ENCODE measurements around the gene SPAG4. TPM values are rescaled to one million over a fixed set of nuclear protein-coding genes. Genes with fewer than 3 reads are reported as not detected.

Gene SPAG4
- total RNA-seq, 2 experiments from 2014 or later, result 3.8 to 5.7 TPM

- H3K36me3 Mint-ChIP-seq, result peaks cover 10% of the 10 kb centered on the region
- no peaks in the 10 kb centered on the region for H3K9me3 Mint-ChIP-seq
- POLR2A ChIA-PET, result no interaction called here
- DNase-seq (peak; percentile 21), ATAC-seq (ENCODE audit: low read depth) (no peak)
- H3K4me1 Mint-ChIP-seq, result peaks cover 13% of the 10 kb centered on the region
- H3K27me3 Mint-ChIP-seq, result no peaks in the 10 kb centered on the region
- H3K27ac Mint-ChIP-seq, result no peak overlapping the region
- no peak overlapping the region for H3K4me3 Mint-ChIP-seq
These were observed 5.4 kb downstream of the SPAG4 start for GRCh38 chr20:35620818-35621559.

- POLR2A ChIA-PET, result no interaction called here
- peaks cover 13% of the 10 kb centered on the region for H3K4me1 Mint-ChIP-seq
- H3K36me3 Mint-ChIP-seq, result peaks cover 11% of the 10 kb centered on the region
- no peak for DNase-seq
- ATAC-seq (ENCODE audit: low read depth), result no peak
- no peak overlapping the region for H3K27ac Mint-ChIP-seq
- no peak overlapping the region for H3K4me3 Mint-ChIP-seq
- H3K9me3 Mint-ChIP-seq, result no peaks in the 10 kb centered on the region
- no peaks in the 10 kb centered on the region for H3K27me3 Mint-ChIP-seq
These were observed 5.9 kb downstream of the SPAG4 start for GRCh38 chr20:35621560-35621946.

- no peak for ATAC-seq (ENCODE audit: low read depth)
- Mint-ChIP-seq H3K9me3 (no peaks in the 10 kb centered on the region), H3K4me3 (no peak overlapping the region), H3K4me1 (peaks cover 2% of the 10 kb centered on the region), H3K27me3 (no peaks in the 10 kb centered on the region), H3K27ac (no peak overlapping the region), H3K36me3 (peaks cover 24% of the 10 kb centered on the region)
- DNase-seq, result peak; percentile 8
- POLR2A ChIA-PET, result no interaction called here
These were observed 10.2 kb downstream of the SPAG4 start for GRCh38 chr20:35625584-35626385.

- Mint-ChIP-seq H3K9me3 (no peaks in the 10 kb centered on the region), H3K4me1 (peaks cover 2% of the 10 kb centered on the region), H3K4me3 (no peak overlapping the region), H3K36me3 (peaks cover 23% of the 10 kb centered on the region), H3K27me3 (no peaks in the 10 kb centered on the region), H3K27ac (peak overlapping the region; percentile 40)
- POLR2A ChIA-PET, result no interaction called here
- ATAC-seq (ENCODE audit: low read depth), result no peak
- DNase-seq, result peak; percentile 16
These were observed 10.9 kb downstream of the SPAG4 start for GRCh38 chr20:35626386-35627001.

GRCh38 chr20:35627121-35627520 lies 11.5 kb downstream of the SPAG4 start:
- no peaks in the 10 kb centered on the region for H3K9me3 Mint-ChIP-seq
- H3K4me3 Mint-ChIP-seq, result no peak overlapping the region
- DNase-seq (peak; percentile 15), ATAC-seq (ENCODE audit: low read depth) (no peak)
- H3K27me3 Mint-ChIP-seq, result no peaks in the 10 kb centered on the region
- H3K27ac Mint-ChIP-seq, result no peak overlapping the region
- POLR2A ChIA-PET, result no interaction called here
- peaks cover 2% of the 10 kb centered on the region for H3K4me1 Mint-ChIP-seq
- peaks cover 22% of the 10 kb centered on the region for H3K36me3 Mint-ChIP-seq

GRCh38 chr20:35629427-35630145 lies 14.0 kb downstream of the SPAG4 start:
- Mint-ChIP-seq H3K27ac (no peak overlapping the region), H3K36me3 (peaks cover 22% of the 10 kb centered on the region)

GRCh38 chr20:35630636-35631035 lies 15.0 kb downstream of the SPAG4 start:
- Mint-ChIP-seq H3K4me3 (no peak overlapping the region), H3K9me3 (no peaks in the 10 kb centered on the region), H3K27ac (no peak overlapping the region), H3K27me3 (no peaks in the 10 kb centered on the region), H3K4me1 (peaks cover 5% of the 10 kb centered on the region), H3K36me3 (peaks cover 17% of the 10 kb centered on the region)
- ATAC-seq (ENCODE audit: low read depth), result no peak
- no peak for DNase-seq
- POLR2A ChIA-PET, result interaction anchor here (0.5 to 1.7 kb wide), 6 partner anchors 11 to 112 kb away, joined by 3 to 6 read pairs (median 4); partner anchors contain the start of gene RBM39

More at GRCh38 chr20:35629427-35630145, 14.0 kb downstream of the SPAG4 start:
- Mint-ChIP-seq H3K4me1 (peaks cover 2% of the 10 kb centered on the region), H3K27me3 (no peaks in the 10 kb centered on the region), H3K4me3 (no peak overlapping the region), H3K9me3 (no peaks in the 10 kb centered on the region)
- no peak for ATAC-seq (ENCODE audit: low read depth)
- POLR2A ChIA-PET, result interaction anchor here (0.6 to 1.9 kb wide), 4 partner anchors 10 to 113 kb away, joined by 3 to 5 read pairs (median 4); partner anchors contain the start of gene RBM39
- DNase-seq, result no peak

- H3K36me3 Mint-ChIP-seq, result peaks cover 8% of the 10 kb centered on the region
- H3K27me3 Mint-ChIP-seq, result no peaks in the 10 kb centered on the region
- H3K4me3 Mint-ChIP-seq, result no peak overlapping the region
- no peak overlapping the region for H3K27ac Mint-ChIP-seq
- POLR2A ChIA-PET, result interaction anchor here (0.5 kb wide), 1 partner anchor 16 kb away, joined by 3 read pairs; no protein-coding TSS in a partner anchor
- H3K9me3 Mint-ChIP-seq, result no peaks in the 10 kb centered on the region
- peaks cover 9% of the 10 kb centered on the region for H3K4me1 Mint-ChIP-seq
- ATAC-seq (ENCODE audit: low read depth) (no peak), DNase-seq (no peak)
These were observed 17.0 kb downstream of the SPAG4 start for GRCh38 chr20:35632539-35633115.

GRCh38 chr20:35635652-35636051 lies 20.0 kb downstream of the SPAG4 start:
- H3K27ac Mint-ChIP-seq, result peak overlapping the region; percentile 11
- H3K27me3 Mint-ChIP-seq, result no peaks in the 10 kb centered on the region
- no peak for DNase-seq
- H3K36me3 Mint-ChIP-seq, result peaks cover 4% of the 10 kb centered on the region
- POLR2A ChIA-PET, result no interaction called here
- ATAC-seq (ENCODE audit: low read depth), result no peak
- H3K4me1 Mint-ChIP-seq, result peaks cover 22% of the 10 kb centered on the region
- H3K4me3 Mint-ChIP-seq, result no peak overlapping the region
- no peaks in the 10 kb centered on the region for H3K9me3 Mint-ChIP-seq

GRCh38 chr20:35636095-35636494 lies 20.5 kb downstream of the SPAG4 start:
- H3K4me3 Mint-ChIP-seq, result no peak overlapping the region
- no peak for DNase-seq
- H3K27ac Mint-ChIP-seq, result no peak overlapping the region
- peaks cover 25% of the 10 kb centered on the region for H3K4me1 Mint-ChIP-seq
- H3K36me3 Mint-ChIP-seq, result peaks cover 6% of the 10 kb centered on the region
- no peaks in the 10 kb centered on the region for H3K27me3 Mint-ChIP-seq
- no peak for ATAC-seq (ENCODE audit: low read depth)
- H3K9me3 Mint-ChIP-seq, result no peaks in the 10 kb centered on the region
- POLR2A ChIA-PET, result no interaction called here

GRCh38 chr20:35637276-35637675 lies 21.6 kb downstream of the SPAG4 start:
- peak overlapping the region; percentile 66 for H3K27ac Mint-ChIP-seq
- H3K4me3 Mint-ChIP-seq, result no peak overlapping the region
- no peak for DNase-seq
- POLR2A ChIA-PET, result interaction anchor here (1.0 kb wide), 1 partner anchor 38 kb away, joined by 3 read pairs; no protein-coding TSS in a partner anchor
- H3K36me3 Mint-ChIP-seq, result peaks cover 8% of the 10 kb centered on the region
- ATAC-seq (ENCODE audit: low read depth), result no peak
- H3K4me1 Mint-ChIP-seq, result peaks cover 29% of the 10 kb centered on the region
- H3K27me3 Mint-ChIP-seq, result no peaks in the 10 kb centered on the region
- no peaks in the 10 kb centered on the region for H3K9me3 Mint-ChIP-seq

GRCh38 chr20:35638751-35639150 lies 23.1 kb downstream of the SPAG4 start:
- H3K9me3 Mint-ChIP-seq, result no peaks in the 10 kb centered on the region
- H3K4me3 Mint-ChIP-seq, result no peak overlapping the region
- H3K27ac Mint-ChIP-seq, result no peak overlapping the region
- POLR2A ChIA-PET, result no interaction called here
- no peak for DNase-seq
- H3K27me3 Mint-ChIP-seq, result no peaks in the 10 kb centered on the region
- peaks cover 37% of the 10 kb centered on the region for H3K4me1 Mint-ChIP-seq
- no peak for ATAC-seq (ENCODE audit: low read depth)
- H3K36me3 Mint-ChIP-seq, result peaks cover 10% of the 10 kb centered on the region

GRCh38 chr20:35640724-35641123 lies 25.1 kb downstream of the SPAG4 start:
- Mint-ChIP-seq H3K36me3 (peaks cover 15% of the 10 kb centered on the region), H3K4me3 (no peak overlapping the region), H3K4me1 (peaks cover 49% of the 10 kb centered on the region), H3K9me3 (no peaks in the 10 kb centered on the region), H3K27me3 (no peaks in the 10 kb centered on the region), H3K27ac (peak overlapping the region; percentile 8)
- ATAC-seq (ENCODE audit: low read depth), result no peak
- POLR2A ChIA-PET, result no interaction called here
- no peak for DNase-seq
